ENCODE results near the gene MAP6D1.

Gene MAP6D1

GRCh38 chr3:183862610-183863009 is 37.2 kb upstream of the MAP6D1 start:
- Histone ChIP-seq H2AFZ (no peak overlapping the region), H3K79me2 (no peaks in the 10 kb centered on the region), H3K9ac (no peak overlapping the region), H3K36me3 (ENCODE audit: control insufficient read depth, insufficient read depth, low read length) (no peaks in the 10 kb centered on the region), H3K9me3 (ENCODE audit: control insufficient read depth, low read length) (no peaks in the 10 kb centered on the region), H3K27ac (no peak overlapping the region), H3K27me3 (ENCODE audit: control insufficient read depth, insufficient read depth, low read length) (no peaks in the 10 kb centered on the region), H3K4me1 (no peaks in the 10 kb centered on the region), H3K4me2 (ENCODE audit: low read length) (no peak overlapping the region), H3K4me3 (ENCODE audit: low read depth, low read length) (no peak overlapping the region)
- no peak for TF ChIP-seq CTCF (IDR thresholded peaks at IDR 0.05)

GRCh38 chr3:183857863-183858262 is 32.5 kb upstream of the MAP6D1 start:
- Histone ChIP-seq H3K79me2 (no peaks in the 10 kb centered on the region), H3K4me2 (ENCODE audit: low read length) (no peak overlapping the region), H3K4me1 (no peaks in the 10 kb centered on the region), H3K27me3 (ENCODE audit: control insufficient read depth, insufficient read depth, low read length) (no peaks in the 10 kb centered on the region), H3K27ac (no peak overlapping the region), H3K9ac (no peak overlapping the region), H2AFZ (no peak overlapping the region), H3K9me3 (ENCODE audit: control insufficient read depth, low read length) (no peaks in the 10 kb centered on the region), H3K4me3 (ENCODE audit: low read depth, low read length) (no peak overlapping the region), H3K36me3 (ENCODE audit: control insufficient read depth, insufficient read depth, low read length) (no peaks in the 10 kb centered on the region)
- no peak for TF ChIP-seq CTCF (IDR thresholded peaks at IDR 0.05)

- Histone ChIP-seq H3K4me1 (no peaks in the 10 kb centered on the region), H2AFZ (no peak overlapping the region), H3K9me3 (ENCODE audit: control insufficient read depth, low read length) (no peaks in the 10 kb centered on the region), H3K79me2 (peaks cover 3% of the 10 kb centered on the region), H3K36me3 (ENCODE audit: control insufficient read depth, insufficient read depth, low read length) (no peaks in the 10 kb centered on the region), H3K27ac (no peak overlapping the region), H3K9ac (no peak overlapping the region), H3K4me3 (ENCODE audit: low read depth, low read length) (no peak overlapping the region), H3K4me2 (ENCODE audit: low read length) (no peak overlapping the region), H3K27me3 (ENCODE audit: control insufficient read depth, insufficient read depth, low read length) (no peaks in the 10 kb centered on the region)
- no peak for TF ChIP-seq CTCF (IDR thresholded peaks at IDR 0.05)
These were observed 29.1 kb upstream of the MAP6D1 start for GRCh38 chr3:183854318-183855035.

- H2AFZ ChIP-seq: no peak overlapping the region
- H3K27me3 ChIP-seq (ENCODE audit: control insufficient read depth, insufficient read depth, low read length): no peaks in the 10 kb centered on the region
- H3K4me2 ChIP-seq (ENCODE audit: low read length): no peak overlapping the region
- TF ChIP-seq CTCF (IDR thresholded peaks at IDR 0.05): no peak
- no peak overlapping the region for H3K27ac ChIP-seq
- H3K9me3 ChIP-seq (ENCODE audit: control insufficient read depth, low read length): no peaks in the 10 kb centered on the region
- peaks cover 8% of the 10 kb centered on the region for H3K79me2 ChIP-seq
- no peak overlapping the region for H3K4me3 ChIP-seq (ENCODE audit: low read depth, low read length)
- H3K4me1 ChIP-seq: peaks cover 4% of the 10 kb centered on the region
- no peak overlapping the region for H3K9ac ChIP-seq
- H3K36me3 ChIP-seq (ENCODE audit: control insufficient read depth, insufficient read depth, low read length): no peaks in the 10 kb centered on the region
These were observed 20.4 kb upstream of the MAP6D1 start for GRCh38 chr3:183845608-183846288.

Measured in parathyroid adenoma (tissue), 2 donors.